HFF-Myc (cell line): ENCODE results near the gene KLB.

Experiments used
- DNase-seq: peaks from one replicate; pipeline ENCODE4 v3.0.0-alpha.2; 2011; ENCODE audit warnings: low read depth; ENCODE audit errors: extremely low read depth
- H3K4me3 ChIP-seq: replicated peaks from 2 replicates; pipeline ENCODE4 v1.5.1; 2011; ENCODE audit warnings: low read depth, mild to moderate bottlenecking, control low read depth, low read length
- TF ChIP-seq, protein P1 (sequence below): IDR thresholded peaks from 2 replicates; pipeline ENCODE4 v1.5.1; 2012; ENCODE audit warnings: mild to moderate bottlenecking, low read depth, low read length, control low read depth; ENCODE audit errors: missing control alignments

The KLB gene

DNA sequence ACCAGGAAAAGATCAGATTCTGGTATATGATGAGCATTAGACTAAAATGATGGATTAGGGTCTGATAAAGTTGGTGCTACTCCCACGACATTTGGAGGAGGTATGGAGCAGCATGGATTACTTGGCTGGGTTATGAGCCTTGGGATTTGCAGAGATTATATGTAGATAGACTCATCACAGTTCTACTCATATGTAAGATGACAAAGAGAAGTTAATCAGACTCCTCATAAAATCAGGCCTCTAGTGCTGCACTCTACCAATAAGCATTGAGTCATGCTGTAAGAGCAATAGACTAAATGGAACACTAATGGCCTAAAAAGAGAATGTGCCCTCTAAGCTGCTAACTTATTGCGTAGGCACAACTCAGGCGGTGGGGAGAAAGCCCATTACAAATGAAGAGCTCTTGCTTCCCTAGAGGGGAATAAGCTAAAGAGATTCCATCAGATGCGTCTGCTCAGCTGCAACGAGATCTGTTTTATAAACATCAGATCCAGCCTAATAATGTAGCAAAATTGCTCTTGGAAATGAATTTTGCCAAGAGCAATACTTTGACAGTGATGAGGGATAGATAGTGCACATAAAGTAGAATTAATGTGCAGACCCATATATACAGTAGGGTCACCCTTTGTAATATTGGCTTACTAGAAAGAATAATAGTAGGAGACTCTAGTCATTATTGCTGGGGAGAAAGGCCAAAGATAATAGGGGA lies 69.6 kb downstream of the KLB start:
- TF ChIP-seq, protein P1, sequence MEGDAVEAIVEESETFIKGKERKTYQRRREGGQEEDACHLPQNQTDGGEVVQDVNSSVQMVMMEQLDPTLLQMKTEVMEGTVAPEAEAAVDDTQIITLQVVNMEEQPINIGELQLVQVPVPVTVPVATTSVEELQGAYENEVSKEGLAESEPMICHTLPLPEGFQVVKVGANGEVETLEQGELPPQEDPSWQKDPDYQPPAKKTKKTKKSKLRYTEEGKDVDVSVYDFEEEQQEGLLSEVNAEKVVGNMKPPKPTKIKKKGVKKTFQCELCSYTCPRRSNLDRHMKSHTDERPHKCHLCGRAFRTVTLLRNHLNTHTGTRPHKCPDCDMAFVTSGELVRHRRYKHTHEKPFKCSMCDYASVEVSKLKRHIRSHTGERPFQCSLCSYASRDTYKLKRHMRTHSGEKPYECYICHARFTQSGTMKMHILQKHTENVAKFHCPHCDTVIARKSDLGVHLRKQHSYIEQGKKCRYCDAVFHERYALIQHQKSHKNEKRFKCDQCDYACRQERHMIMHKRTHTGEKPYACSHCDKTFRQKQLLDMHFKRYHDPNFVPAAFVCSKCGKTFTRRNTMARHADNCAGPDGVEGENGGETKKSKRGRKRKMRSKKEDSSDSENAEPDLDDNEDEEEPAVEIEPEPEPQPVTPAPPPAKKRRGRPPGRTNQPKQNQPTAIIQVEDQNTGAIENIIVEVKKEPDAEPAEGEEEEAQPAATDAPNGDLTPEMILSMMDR: no peak
- no peak for DNase-seq

DNA sequence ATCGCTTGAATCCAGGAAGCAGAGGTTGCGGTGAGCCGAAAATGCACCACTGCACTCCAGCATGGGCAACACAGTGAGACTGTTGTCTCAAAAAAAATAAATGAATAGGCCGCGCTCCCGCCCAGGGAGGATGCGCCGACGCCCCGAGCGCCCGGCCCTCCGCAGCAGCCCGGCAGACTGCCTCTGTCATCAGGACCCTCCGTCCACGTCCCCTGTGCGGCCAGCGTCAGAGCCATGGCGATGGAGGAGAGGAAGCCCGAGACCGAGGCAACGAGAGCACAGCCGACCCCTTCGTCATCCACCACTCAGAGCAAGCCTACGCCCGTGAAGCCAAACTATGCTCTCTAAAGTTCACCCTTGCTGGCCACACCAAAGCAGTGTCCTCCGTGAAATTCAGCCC lies 73.5 kb downstream of the KLB start:
- TF ChIP-seq, protein P1: no peak
- DNase-seq: no peak
- no peak overlapping the region for H3K4me3 ChIP-seq

More for the DNA sequence above, 69.6 kb downstream of the KLB start:
- H3K4me3 ChIP-seq: no peak overlapping the region

DNA sequence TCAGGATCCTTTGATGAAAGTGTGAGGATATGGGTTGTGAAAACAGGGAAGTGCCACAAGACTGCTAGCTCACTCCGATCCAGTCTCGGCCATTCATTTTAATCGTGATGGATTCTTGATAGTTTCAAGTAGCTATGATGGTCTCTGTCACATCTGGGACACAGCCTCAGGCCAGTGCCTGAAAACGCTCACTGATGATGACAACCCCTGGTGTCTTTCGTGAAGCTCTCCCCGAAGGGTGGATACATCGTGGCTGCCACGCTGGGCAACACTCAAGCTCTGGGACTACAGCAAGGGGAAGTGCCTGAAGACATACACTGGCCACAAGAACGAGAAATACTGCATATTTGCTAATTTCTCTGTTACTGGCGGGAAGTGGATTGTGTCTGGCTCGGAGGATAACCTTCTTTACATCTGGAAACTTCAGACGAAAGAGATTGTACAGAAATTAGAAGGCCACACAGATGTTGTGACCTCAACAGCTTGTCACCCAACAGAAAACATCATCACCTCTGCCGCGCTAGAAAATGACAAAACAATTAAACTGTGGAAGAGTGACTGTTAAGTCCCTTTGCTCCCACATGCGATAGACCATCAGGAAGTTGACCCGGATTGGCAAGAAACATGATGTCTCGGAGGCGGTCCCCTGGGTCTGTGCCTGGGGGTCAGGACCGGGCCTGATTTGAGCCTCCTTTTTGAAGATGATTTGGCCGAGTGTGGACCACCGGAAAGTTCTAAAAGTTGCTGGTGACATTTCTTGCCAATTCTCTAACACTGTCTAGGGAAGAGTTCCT lies 74.4 kb downstream of the KLB start:
- DNase-seq: no peak
- no peak overlapping the region for H3K4me3 ChIP-seq
- TF ChIP-seq, protein P1: no peak

DNA sequence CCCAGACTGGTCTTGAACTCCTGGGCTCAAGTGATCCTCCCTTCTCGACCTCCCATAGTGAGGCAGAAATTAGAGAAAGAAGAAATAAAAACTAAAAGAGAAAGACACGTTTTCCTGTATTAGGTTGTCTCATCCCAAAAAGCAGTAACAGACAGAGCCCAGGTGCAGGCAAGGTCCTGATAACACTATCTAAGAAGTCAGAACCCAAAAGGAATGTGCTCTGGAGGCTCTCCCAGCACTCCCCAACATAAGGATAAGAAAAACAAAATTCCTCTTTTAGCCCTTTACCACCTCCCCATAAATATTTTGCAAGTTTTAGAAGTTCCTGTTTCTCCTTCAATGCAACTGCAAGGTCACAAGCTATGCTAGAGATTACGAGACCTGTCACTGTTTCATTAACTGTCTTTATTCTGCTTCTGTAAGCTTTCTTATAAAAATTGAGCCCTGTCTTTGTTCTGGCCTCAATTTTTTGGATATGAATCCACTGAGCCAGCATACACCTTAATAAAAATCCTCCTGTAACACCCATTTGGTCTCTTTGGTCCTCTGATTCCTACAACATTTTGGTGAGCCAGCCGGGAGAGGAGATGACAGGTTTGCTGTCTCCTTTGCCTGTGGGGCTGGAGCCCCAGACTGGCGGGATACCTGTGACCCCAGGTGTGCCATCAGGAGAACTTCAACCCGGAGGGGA lies 78.0 kb downstream of the KLB start:
- no peak for DNase-seq
- H3K4me3 ChIP-seq: no peak overlapping the region
- TF ChIP-seq, protein P1: no peak

- no peak overlapping the region for H3K4me3 ChIP-seq
- DNase-seq: no peak
- TF ChIP-seq, protein P1: no peak
These were observed 79.6 kb downstream of the KLB start for GRCh38 chr4:39486221-39486804.

- TF ChIP-seq, protein P1: no peak
- no peak for DNase-seq
- H3K4me3 ChIP-seq: no peak overlapping the region
These were observed 83.6 kb downstream of the KLB start for GRCh38 chr4:39490322-39490721.
